WTC11 (cell line): ENCODE results near the gene SLC37A3.

Source experiments
- CTCF ChIP-seq: fragments of 200-600 bp; IDR thresholded peaks from 2 replicates; pipeline ENCODE4 v1.8.0; 2022; ENCODE audit warnings: antibody characterized with exemption
- HMGXB4 ChIP-seq: sonication (generic); formaldehyde crosslinking; IDR thresholded peaks from 2 replicates; pipeline ENCODE4 v1.8.1; 2023; ENCODE audit warnings: mild to moderate bottlenecking, moderate library complexity, missing genetic modification reagents
- MAX ChIP-seq: sonication (generic); formaldehyde crosslinking; IDR thresholded peaks from 2 replicates; pipeline ENCODE4 v1.8.0; 2022; ENCODE audit warnings: mild to moderate bottlenecking, missing genetic modification reagents
- MYBL2 ChIP-seq: sonication (generic); formaldehyde crosslinking; IDR thresholded peaks from 2 replicates; pipeline ENCODE4 v1.8.1; 2023; ENCODE audit warnings: mild to moderate bottlenecking, moderate library complexity, missing genetic modification reagents
- RELA ChIP-seq: sonication (generic); formaldehyde crosslinking; IDR thresholded peaks from 2 replicates; pipeline ENCODE4 v1.8.1; 2022; ENCODE audit warnings: missing genetic modification reagents, mild to moderate bottlenecking, borderline replicate concordance
- ZNF425 ChIP-seq: fragments of 250-450 bp; sonication (Bioruptor Pico); conservative IDR thresholded peaks from 2 replicates; pipeline ENCODE4 v1.9.0; 2021; ENCODE audit warnings: mild to moderate bottlenecking

- TF ChIP-seq CTCF: no peak
- no peak for TF ChIP-seq RELA (CRISPR knock-in tag)
- TF ChIP-seq MYBL2: no peak
- no peak for TF ChIP-seq HMGXB4
- no peak for TF ChIP-seq MAX (CRISPR knock-in tag)
- TF ChIP-seq ZNF425 (CRISPR knock-in tag): no peak
Observed at GRCh38 chr7:140304191-140304799, 94.0 kb downstream of the SLC37A3 start.
